T-helper 2 cell treated with Interferon-gamma antibody and Interleukin-4, amounts not matched to agents 5 μg/mL and 100 μg/mL, for 36 hours (primary cell): Measurements from ENCODE around the gene TIMM13.
A peak's percentile ranks its signal among the peaks of the same experiment; 100 is the strongest.
"Not testable (repeated sequence)": the region's sequence is repeated elsewhere in the genome, so short reads cannot be mapped to it uniquely, and the experiment has no call there.

Experiments used
- DNase-seq: peaks from one replicate; pipeline ENCODE4 v3.0.0; 2021; ENCODE audit warnings: low spot score
- H3K27ac Mint-ChIP-seq: one replicate; pipeline ENCODE4 v1.8.0; 2021; ENCODE audit warnings: mild to moderate bottlenecking, mixed read lengths
- H3K27me3 Mint-ChIP-seq: one replicate; pipeline ENCODE4 v1.8.0; 2021; ENCODE audit warnings: low read depth, mixed read lengths
- H3K36me3 Mint-ChIP-seq: one replicate; pipeline ENCODE4 v1.8.0; 2021; ENCODE audit warnings: low read depth, mixed read lengths
- H3K4me1 Mint-ChIP-seq: one replicate; pipeline ENCODE4 v1.8.0; 2021; ENCODE audit warnings: low read depth, mixed read lengths
- H3K4me3 Mint-ChIP-seq: one replicate; pipeline ENCODE4 v1.8.0; 2022; ENCODE audit warnings: mild to moderate bottlenecking, moderate library complexity, mixed read lengths
- H3K9me3 Mint-ChIP-seq: one replicate; pipeline ENCODE4 v1.8.0; 2021; ENCODE audit warnings: mixed read lengths

The TIMM13 gene

GRCh38 chr19:2461751-2462634, 34.6 kb upstream of the TIMM13 start:
- no peaks in the 10 kb centered on the region for H3K27me3 Mint-ChIP-seq
- H3K36me3 Mint-ChIP-seq = peaks cover 4% of the 10 kb centered on the region
- peak; percentile 77 for DNase-seq
- no peaks in the 10 kb centered on the region for H3K9me3 Mint-ChIP-seq
- H3K27ac Mint-ChIP-seq = peak overlapping the region; percentile 93
- H3K4me3 Mint-ChIP-seq = peak overlapping the region; percentile 96
- peaks cover 13% of the 10 kb centered on the region for H3K4me1 Mint-ChIP-seq

DNA sequence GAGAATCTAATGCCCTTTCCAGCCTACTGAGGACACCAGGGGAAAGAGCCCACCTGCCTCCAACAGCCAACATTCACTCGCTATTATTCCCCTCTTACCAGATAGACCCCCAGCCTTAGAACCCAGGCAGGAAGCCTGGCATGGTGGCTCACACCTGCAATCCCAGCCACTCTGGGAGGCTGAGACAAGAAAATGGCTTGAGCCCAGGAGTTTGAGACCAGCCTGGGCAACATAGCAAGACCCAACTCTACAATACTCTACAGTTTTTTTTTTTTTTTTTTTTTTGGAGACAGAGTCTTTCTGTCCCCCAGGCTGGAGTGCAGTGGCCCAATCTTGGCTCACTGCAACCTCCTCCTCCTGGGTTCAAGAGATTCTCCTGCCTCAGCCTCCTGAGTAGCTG, 32.9 kb upstream of the TIMM13 start:
- no peak overlapping the region for H3K27ac Mint-ChIP-seq
- peaks cover 14% of the 10 kb centered on the region for H3K4me1 Mint-ChIP-seq
- no peaks in the 10 kb centered on the region for H3K9me3 Mint-ChIP-seq
- H3K36me3 Mint-ChIP-seq = peaks cover 5% of the 10 kb centered on the region
- no peaks in the 10 kb centered on the region for H3K27me3 Mint-ChIP-seq
- peak overlapping the region; percentile 8 for H3K4me3 Mint-ChIP-seq
- DNase-seq = no peak

GRCh38 chr19:2458776-2459175, 31.4 kb upstream of the TIMM13 start:
- DNase-seq, H3K27ac Mint-ChIP-seq, H3K9me3 Mint-ChIP-seq, H3K4me3 Mint-ChIP-seq, H3K27me3 Mint-ChIP-seq: not testable (repeated sequence)
- peaks cover 16% of the 10 kb centered on the region for H3K4me1 Mint-ChIP-seq
- peaks cover 10% of the 10 kb centered on the region for H3K36me3 Mint-ChIP-seq

DNA sequence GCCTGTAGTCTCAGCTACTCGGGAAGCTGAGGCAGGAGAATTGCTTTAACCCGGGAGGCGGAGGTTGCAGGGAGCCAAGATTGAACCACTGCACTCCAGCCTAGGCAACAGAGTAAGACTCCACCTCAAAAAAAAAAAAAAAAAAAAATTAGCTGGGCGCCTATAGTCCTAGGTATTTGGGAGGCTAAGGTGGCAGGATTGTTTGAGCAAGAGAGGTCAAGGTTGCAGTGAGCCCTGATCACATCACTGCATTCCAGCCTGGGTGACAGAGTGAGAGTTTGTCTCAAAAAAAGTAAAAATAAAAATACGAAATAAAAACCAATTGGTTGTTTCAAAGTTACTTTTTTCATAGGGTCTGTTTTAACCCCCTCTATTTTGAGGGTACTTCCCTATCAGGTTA, 30.7 kb upstream of the TIMM13 start:
- Mint-ChIP-seq H3K36me3 (peaks cover 10% of the 10 kb centered on the region), H3K27me3 (no peaks in the 10 kb centered on the region), H3K27ac (no peak overlapping the region), H3K4me1 (peaks cover 16% of the 10 kb centered on the region), H3K4me3 (no peak overlapping the region), H3K9me3 (no peaks in the 10 kb centered on the region)
- no peak for DNase-seq

- Mint-ChIP-seq H3K4me3 (peak overlapping the region; percentile 88), H3K27ac (peak overlapping the region; percentile 87), H3K9me3 (no peaks in the 10 kb centered on the region), H3K27me3 (no peaks in the 10 kb centered on the region), H3K4me1 (peaks cover 16% of the 10 kb centered on the region), H3K36me3 (peaks cover 10% of the 10 kb centered on the region)
- DNase-seq = no peak
Measured at GRCh38 chr19:2457394-2458037, 30.1 kb upstream of the TIMM13 start.

DNA sequence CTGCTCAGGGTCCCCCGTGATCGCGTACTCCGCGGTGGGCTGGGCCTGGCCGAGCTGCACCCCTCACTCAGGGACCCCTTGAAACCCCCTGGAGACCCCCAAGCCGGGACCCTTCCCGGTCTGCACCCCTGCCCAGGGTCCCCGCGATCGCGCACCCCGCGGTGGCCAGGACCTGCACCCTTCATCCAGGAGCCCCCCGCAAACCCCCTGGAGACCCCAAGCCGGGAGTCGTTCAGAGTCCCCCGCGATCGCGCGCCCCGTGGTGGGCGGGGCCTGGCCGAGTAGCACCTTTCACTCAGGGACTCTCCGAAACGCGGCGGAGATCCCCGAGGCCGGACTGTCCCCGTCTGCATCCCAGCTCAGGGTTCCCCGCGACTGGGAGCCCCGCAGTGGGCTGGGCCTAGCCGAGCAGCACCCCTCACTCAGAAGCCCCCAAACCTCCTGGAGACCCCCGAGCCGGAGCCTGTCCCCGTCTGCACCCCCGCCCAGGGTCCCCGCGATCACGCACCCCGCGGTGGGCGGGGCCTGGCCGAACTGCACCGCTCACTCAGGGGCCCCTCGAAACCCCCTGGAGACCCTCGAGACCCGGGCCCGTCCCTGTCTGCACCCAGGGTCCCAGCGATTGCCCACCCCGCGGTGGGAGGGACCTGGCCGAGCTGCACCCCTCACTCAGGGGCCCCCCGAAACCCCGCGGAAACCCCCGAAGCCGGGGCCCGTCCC, 28.6 kb upstream of the TIMM13 start:
- no peaks in the 10 kb centered on the region for H3K9me3 Mint-ChIP-seq
- H3K4me3 Mint-ChIP-seq = peak overlapping the region; percentile 85
- H3K27ac Mint-ChIP-seq = peak overlapping the region; percentile 85
- no peaks in the 10 kb centered on the region for H3K27me3 Mint-ChIP-seq
- H3K36me3 Mint-ChIP-seq = peaks cover 11% of the 10 kb centered on the region
- peaks cover 10% of the 10 kb centered on the region for H3K4me1 Mint-ChIP-seq
- peak; percentile 45 for DNase-seq

- Mint-ChIP-seq H3K27me3 (no peaks in the 10 kb centered on the region), H3K9me3 (no peaks in the 10 kb centered on the region), H3K36me3 (peaks cover 13% of the 10 kb centered on the region), H3K27ac (peak overlapping the region; percentile 72), H3K4me3 (peak overlapping the region; percentile 85), H3K4me1 (peaks cover 8% of the 10 kb centered on the region)
- no peak for DNase-seq
Measured at GRCh38 chr19:2454962-2455850, 27.8 kb upstream of the TIMM13 start.

DNA sequence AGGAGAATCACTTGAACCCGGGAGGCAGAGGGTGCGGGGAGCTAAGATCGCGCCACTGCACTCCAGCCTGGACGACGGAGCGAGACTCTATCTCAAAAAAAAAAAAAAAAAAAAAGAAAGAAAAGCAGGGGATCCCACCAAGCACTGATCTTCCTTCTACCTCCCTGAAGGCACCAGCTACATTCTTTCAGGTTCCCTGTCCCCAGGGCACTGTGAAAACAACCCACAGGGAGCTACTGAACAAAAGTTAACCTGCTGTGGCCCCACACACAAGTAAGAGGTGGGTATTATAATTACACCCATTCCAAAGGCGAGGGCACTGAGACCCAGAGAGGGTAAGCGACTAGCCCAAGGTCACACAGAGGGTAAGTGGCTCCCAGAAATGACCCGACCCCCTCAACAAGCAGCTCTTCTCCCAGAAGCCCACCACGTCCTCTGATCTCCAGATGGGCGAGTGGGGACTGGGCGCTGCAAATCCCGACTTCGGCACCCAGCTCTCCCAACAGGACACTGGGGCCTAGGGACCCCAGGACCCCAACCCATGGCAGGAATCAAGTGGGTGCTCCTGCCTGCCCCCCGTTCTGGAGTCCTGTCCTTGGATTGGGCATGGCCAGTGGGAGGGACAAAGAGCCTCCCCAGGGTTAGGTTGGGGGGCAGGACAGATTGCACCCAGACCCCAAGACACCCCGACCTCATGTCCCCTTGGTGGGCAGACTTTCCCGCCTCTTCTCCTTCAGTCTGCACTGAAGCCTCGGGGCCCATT, 27.0 kb upstream of the TIMM13 start:
- Mint-ChIP-seq H3K27me3 (no peaks in the 10 kb centered on the region), H3K4me3 (peak overlapping the region; percentile 85), H3K9me3 (no peaks in the 10 kb centered on the region), H3K36me3 (peaks cover 16% of the 10 kb centered on the region), H3K4me1 (peaks cover 8% of the 10 kb centered on the region), H3K27ac (peak overlapping the region; percentile 72)
- DNase-seq = no peak

- no peak for DNase-seq
- Mint-ChIP-seq H3K27me3 (no peaks in the 10 kb centered on the region), H3K27ac (no peak overlapping the region), H3K4me1 (peaks cover 8% of the 10 kb centered on the region), H3K4me3 (peak overlapping the region; percentile 40), H3K9me3 (no peaks in the 10 kb centered on the region), H3K36me3 (peaks cover 18% of the 10 kb centered on the region)
Measured at GRCh38 chr19:2453431-2454025, 26.1 kb upstream of the TIMM13 start.

- no peak overlapping the region for H3K4me3 Mint-ChIP-seq
- peaks cover 5% of the 10 kb centered on the region for H3K4me1 Mint-ChIP-seq
- peaks cover 17% of the 10 kb centered on the region for H3K36me3 Mint-ChIP-seq
- H3K27ac Mint-ChIP-seq = no peak overlapping the region
- no peaks in the 10 kb centered on the region for H3K9me3 Mint-ChIP-seq
- no peaks in the 10 kb centered on the region for H3K27me3 Mint-ChIP-seq
- DNase-seq = no peak
Measured at GRCh38 chr19:2451741-2452140, 24.4 kb upstream of the TIMM13 start.

- no peak for DNase-seq
- Mint-ChIP-seq H3K4me1 (peaks cover 11% of the 10 kb centered on the region), H3K4me3 (no peak overlapping the region), H3K9me3 (no peaks in the 10 kb centered on the region), H3K27ac (no peak overlapping the region), H3K27me3 (no peaks in the 10 kb centered on the region), H3K36me3 (peaks cover 17% of the 10 kb centered on the region)
Measured at GRCh38 chr19:2451138-2451537, 23.8 kb upstream of the TIMM13 start.

- Mint-ChIP-seq H3K27me3 (no peaks in the 10 kb centered on the region), H3K27ac (no peak overlapping the region), H3K4me1 (peaks cover 9% of the 10 kb centered on the region), H3K4me3 (no peak overlapping the region), H3K36me3 (peaks cover 14% of the 10 kb centered on the region), H3K9me3 (no peaks in the 10 kb centered on the region)
- DNase-seq = no peak
Measured at GRCh38 chr19:2449019-2449418, 21.6 kb upstream of the TIMM13 start.
